ENCODE results near the gene CHTOP.

GRCh38 chr1:153602749-153603148 lies 31.1 kb upstream of the CHTOP start:
- TF ChIP-seq CTCF (conservative IDR thresholded peaks at IDR 0.05; ENCODE audit: low read depth, low read length) (no peak), RAD21 (IDR thresholded peaks at IDR 0.05; ENCODE audit: low read length) (no peak), POLR2A (IDR thresholded peaks at IDR 0.05; ENCODE audit: low read depth, low read length) (no peak), MAZ (IDR thresholded peaks at IDR 0.05; ENCODE audit: borderline replicate concordance, low read depth, low read length) (no peak), USF2 (IDR thresholded peaks at IDR 0.05; ENCODE audit: low read depth, low read length) (no peak), MXI1 (IDR thresholded peaks at IDR 0.05; ENCODE audit: borderline replicate concordance, low read depth, low read length) (no peak), SMC3 (IDR thresholded peaks at IDR 0.05; ENCODE audit: low read depth, low read length) (no peak), CEBPB (IDR thresholded peaks at IDR 0.05; ENCODE audit: low read depth, low read length) (no peak), NFE2L2 (IDR thresholded peaks at IDR 0.05; ENCODE audit: low read depth, low read length) (no peak)
